GM12874 (cell line): Measurements from ENCODE around the gene HOXB6.

Source experiments
- TF ChIP-seq, protein P1 (sequence below): IDR thresholded peaks from 2 replicates; pipeline ENCODE4 v1.5.1; 2011; ENCODE audit warnings: low read depth, mild to moderate bottlenecking, control low read depth, low read length, moderate library complexity; ENCODE audit not compliant: insufficient read depth

HOXB6 gene

DNA sequence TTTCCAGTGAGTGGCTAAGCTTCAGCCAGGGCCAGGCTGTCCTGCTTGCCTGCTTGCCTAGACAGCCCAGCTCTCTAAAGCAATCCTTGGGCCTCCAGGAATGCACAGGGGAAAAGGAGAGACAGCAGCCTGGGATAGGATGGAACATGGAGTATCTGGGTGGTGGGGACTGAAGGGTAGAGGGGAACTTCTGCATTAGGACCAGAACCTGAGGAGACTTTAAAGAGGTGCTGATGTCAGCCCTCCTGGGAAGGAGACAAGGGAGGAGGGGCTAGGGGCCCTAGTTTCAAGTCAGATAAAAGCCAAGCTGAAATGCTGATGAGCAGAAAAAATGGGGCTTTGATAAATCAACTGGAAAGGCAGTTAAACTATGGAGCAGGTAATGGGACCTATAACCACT lies 4.2 kb upstream of the HOXB6 start:
- TF ChIP-seq, protein P1, sequence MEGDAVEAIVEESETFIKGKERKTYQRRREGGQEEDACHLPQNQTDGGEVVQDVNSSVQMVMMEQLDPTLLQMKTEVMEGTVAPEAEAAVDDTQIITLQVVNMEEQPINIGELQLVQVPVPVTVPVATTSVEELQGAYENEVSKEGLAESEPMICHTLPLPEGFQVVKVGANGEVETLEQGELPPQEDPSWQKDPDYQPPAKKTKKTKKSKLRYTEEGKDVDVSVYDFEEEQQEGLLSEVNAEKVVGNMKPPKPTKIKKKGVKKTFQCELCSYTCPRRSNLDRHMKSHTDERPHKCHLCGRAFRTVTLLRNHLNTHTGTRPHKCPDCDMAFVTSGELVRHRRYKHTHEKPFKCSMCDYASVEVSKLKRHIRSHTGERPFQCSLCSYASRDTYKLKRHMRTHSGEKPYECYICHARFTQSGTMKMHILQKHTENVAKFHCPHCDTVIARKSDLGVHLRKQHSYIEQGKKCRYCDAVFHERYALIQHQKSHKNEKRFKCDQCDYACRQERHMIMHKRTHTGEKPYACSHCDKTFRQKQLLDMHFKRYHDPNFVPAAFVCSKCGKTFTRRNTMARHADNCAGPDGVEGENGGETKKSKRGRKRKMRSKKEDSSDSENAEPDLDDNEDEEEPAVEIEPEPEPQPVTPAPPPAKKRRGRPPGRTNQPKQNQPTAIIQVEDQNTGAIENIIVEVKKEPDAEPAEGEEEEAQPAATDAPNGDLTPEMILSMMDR = no peak

DNA sequence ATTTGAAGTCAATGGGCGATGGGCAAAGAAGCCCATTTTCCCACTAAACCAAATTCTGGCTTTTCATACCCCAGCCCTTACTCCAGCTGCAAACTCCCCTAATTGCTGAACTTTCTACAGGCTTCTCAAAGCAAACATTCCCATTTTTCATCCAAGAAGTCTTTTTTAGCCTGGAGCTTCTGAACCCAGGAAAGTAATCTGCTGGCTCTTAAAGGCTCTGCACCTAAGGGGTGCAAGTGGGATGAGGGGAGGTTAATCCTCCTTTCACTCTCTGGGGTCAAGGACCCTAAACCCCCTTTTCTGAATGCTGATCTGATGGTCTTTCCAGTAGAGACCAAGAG lies 3.7 kb upstream of the HOXB6 start:
- TF ChIP-seq, protein P1 = no peak

DNA sequence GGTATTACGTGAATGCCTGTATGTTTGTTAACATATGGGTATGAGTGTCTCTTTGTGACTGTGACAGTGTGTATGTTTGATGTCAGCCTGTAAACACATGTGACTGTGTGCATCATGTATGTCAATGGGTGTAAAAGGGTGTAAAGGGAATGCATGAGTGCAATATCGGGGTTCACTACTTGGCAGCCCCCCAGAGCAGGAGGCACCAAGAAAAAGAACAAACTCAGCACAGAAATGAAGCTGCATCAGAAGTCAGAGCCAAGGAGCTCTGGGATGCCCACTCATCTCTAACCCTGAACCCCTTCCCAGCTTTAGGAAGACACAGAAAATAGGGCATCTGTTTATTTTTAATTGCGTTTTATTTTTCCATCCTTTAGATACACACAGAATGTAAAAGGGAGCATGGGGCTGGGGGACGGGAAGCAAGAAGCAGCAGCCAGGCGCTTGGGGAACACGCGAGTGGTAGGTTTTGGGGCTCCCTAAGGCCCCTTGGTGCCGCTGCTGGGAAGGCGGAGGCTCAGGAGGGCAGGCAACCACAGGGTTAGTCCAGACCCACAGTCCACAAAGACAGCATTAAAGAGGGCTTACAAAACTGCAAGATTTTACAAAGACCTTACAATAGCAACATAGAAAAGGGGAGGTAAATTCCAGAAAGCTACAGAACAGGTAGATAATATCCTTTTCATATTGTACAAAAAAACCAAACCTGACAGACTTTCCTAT lies 2.3 kb upstream of the HOXB6 start:
- TF ChIP-seq, protein P1 = no peak

DNA sequence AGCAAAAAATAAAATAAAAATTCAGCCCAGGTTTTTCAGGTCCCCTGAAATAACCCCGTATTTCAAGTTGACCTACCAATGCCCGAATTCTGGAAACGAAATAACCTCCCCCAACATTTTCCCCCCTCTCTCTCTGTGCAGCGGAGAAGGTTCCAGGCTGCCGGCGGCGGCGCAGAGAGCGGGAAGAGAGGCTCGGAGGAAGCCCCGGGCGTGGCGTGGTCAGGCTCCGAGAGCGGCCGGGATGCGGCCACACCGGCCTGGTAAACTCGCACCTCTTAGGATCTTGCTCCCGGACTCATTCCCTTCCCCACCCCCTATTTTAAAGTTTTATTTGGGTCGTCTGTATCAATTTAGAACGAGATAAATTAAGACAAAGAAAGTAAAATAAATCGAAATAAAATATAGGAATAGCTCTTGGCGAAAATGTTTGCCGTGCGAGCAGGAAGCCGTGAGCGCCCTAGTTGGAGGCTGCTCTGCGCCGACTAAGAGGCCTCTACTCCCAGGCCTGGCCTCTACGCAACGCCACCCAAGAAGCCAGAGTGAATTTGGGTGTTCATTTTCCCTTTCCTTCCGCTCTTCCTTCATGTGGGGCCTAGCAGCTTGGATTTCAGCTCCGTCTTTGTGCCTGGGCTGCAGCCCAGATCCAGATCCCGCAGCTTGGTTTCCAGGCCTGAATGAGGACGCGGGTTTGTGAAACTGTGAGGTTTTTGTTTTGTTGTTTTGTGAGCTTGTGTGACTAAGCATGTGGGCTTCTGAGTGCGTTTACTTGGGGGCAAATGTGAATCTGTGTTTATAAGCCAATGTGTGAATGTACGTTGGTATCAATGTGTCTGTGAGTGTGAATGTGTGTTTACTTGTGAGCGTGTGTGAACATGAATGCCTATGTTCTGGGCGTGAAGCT lies 1.5 kb upstream of the HOXB6 start:
- TF ChIP-seq, protein P1 = no peak

DNA sequence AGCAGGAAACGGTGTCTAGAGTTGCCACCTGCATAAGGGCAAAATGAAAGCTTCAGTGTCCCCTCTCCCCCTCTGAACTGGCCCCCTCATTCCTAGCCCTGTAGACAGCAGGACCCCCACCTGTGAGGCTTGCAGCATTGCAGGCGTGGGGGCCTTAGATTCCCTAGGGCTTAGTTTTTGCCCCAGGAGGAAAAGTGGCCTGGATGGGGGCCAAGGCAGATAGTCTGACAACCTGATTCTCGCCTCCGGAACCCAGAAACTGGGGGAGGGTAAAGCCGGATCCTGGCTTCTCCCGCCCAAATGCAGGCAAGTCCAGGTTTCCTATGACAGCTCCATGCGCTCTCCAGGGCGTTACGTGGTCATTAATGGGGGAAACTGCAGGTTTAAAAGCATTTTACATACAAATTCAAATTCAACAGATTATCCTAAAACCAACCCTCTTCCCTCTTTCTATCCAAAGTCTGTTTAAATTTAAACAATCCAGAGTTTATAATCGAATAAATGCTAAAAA lies 678 bp upstream of the HOXB6 start:
- TF ChIP-seq, protein P1 = no peak

DNA sequence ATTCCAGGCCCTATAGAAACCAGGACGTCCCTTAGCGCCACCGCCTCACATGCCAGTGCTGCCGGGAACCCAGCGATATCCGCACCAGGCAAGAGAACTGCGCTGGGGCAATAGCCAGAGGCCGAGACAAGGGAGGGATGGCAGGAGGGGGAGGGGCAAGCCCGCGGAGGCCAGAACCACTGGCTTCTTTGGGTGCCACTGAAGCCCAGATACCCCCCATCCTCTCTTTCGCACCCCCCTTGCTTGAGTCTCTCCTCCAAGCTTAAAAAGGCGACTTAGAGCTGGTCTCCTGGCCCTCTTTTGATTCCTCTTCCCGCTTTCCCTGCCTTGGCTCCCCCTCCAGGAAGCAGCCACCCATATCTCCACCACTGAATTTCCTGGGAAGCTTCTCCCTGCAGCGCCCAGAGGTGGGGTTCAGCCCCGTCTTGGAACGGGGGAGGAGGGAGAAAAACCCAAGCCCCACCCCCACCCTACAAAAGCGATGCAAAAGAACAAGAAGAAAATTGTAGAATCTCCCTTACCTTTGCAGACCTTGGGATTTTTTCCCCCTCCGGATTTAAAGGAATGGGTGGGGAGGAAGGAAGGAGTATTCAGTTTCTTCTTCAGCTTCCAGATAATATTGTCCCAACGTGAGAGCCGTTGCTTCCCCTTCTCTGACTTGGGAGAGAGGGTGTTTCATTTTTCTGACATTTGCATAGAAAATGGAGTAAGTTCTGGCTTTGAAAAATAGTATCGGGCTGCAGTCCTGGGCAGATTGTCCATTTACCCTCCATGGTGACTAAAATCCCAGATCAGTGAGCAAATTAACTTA lies 622 bp downstream of the HOXB6 start:
- TF ChIP-seq, protein P1 = no peak
